ENCODE results near the gene PRKD1.
"Not testable (repeated sequence)": the region's sequence is repeated elsewhere in the genome, so short reads cannot be mapped to it uniquely, and the experiment has no call there.

The PRKD1 gene

GRCh38 chr14:29789475-29789874 lies 138.2 kb downstream of the PRKD1 start:
- DNase-seq, result no peak

- DNase-seq, result no peak
These were observed 139.6 kb downstream of the PRKD1 start for GRCh38 chr14:29788093-29788492.

GRCh38 chr14:29783556-29783955 lies 144.1 kb downstream of the PRKD1 start:
- no peak for DNase-seq

GRCh38 chr14:29782041-29782440 lies 145.6 kb downstream of the PRKD1 start:
- no peak for DNase-seq

- DNase-seq, result not testable (repeated sequence)
These were observed 150.5 kb downstream of the PRKD1 start for GRCh38 chr14:29777142-29777541.

- DNase-seq, result no peak
These were observed 153.7 kb downstream of the PRKD1 start for GRCh38 chr14:29773990-29774389.

- DNase-seq, result no peak
These were observed 164.2 kb downstream of the PRKD1 start for GRCh38 chr14:29763342-29763858.

GRCh38 chr14:29759521-29760340 lies 167.9 kb downstream of the PRKD1 start:
- no peak for DNase-seq

- DNase-seq, result no peak
These were observed 169.9 kb downstream of the PRKD1 start for GRCh38 chr14:29757711-29758233.

GRCh38 chr14:29757188-29757680 lies 170.4 kb downstream of the PRKD1 start:
- DNase-seq, result no peak

- no peak for DNase-seq
These were observed 171.6 kb downstream of the PRKD1 start for GRCh38 chr14:29756019-29756385.

GRCh38 chr14:29755311-29756018 lies 172.2 kb downstream of the PRKD1 start:
- no peak for DNase-seq

- no peak for DNase-seq
These were observed 173.5 kb downstream of the PRKD1 start for GRCh38 chr14:29754134-29754533.

- DNase-seq, result no peak
These were observed 175.3 kb downstream of the PRKD1 start for GRCh38 chr14:29752221-29752923.

- DNase-seq, result no peak
These were observed 177.8 kb downstream of the PRKD1 start for GRCh38 chr14:29749829-29750228.

- DNase-seq, result no peak
These were observed 178.3 kb downstream of the PRKD1 start for GRCh38 chr14:29749327-29749726.

GRCh38 chr14:29745863-29746262 lies 181.8 kb downstream of the PRKD1 start:
- no peak for DNase-seq

GRCh38 chr14:29743531-29743930 lies 184.1 kb downstream of the PRKD1 start:
- no peak for DNase-seq

GRCh38 chr14:29741909-29742401 lies 185.7 kb downstream of the PRKD1 start:
- DNase-seq, result no peak

GRCh38 chr14:29740491-29740890 lies 187.2 kb downstream of the PRKD1 start:
- no peak for DNase-seq

GRCh38 chr14:29738950-29739349 lies 188.7 kb downstream of the PRKD1 start:
- DNase-seq, result no peak

GRCh38 chr14:29738056-29738455 lies 189.6 kb downstream of the PRKD1 start:
- DNase-seq, result no peak

GRCh38 chr14:29735459-29735858 lies 192.2 kb downstream of the PRKD1 start:
- no peak for DNase-seq

All from stimulated activated CD4-positive, alpha-beta T cell treated with anti-CD3 and anti-CD28 coated beads, Interleukin-2, amount 100 ng/mL, for 48 hours (primary cell).